Uterus (tissue), 2 donors: ENCODE measurements around the gene SLC23A2.

Source experiments
- CTCF ChIP-seq, 4 experiments: fragments of 200-600 bp in 2 of 4; fragments of 450-650 bp in 2 of 4; sonication (generic) in 2 of 4; IDR thresholded peaks; one replicate each; pipeline ENCODE4 v1.5.1; 2016 to 2019; ENCODE audit warnings: antibody characterized with exemption in 4 of 4, mild to moderate bottlenecking in 2 of 4, moderate library complexity in 1 of 4
- POLR2A ChIP-seq, 2 donors: fragments of 450-650 bp; IDR thresholded peaks; one replicate each; pipeline ENCODE4 v1.6.1; 2016; ENCODE audit warnings: antibody characterized with exemption in 2 of 2, mild to moderate bottlenecking in 1 of 2, moderate library complexity in 1 of 2

DNA sequence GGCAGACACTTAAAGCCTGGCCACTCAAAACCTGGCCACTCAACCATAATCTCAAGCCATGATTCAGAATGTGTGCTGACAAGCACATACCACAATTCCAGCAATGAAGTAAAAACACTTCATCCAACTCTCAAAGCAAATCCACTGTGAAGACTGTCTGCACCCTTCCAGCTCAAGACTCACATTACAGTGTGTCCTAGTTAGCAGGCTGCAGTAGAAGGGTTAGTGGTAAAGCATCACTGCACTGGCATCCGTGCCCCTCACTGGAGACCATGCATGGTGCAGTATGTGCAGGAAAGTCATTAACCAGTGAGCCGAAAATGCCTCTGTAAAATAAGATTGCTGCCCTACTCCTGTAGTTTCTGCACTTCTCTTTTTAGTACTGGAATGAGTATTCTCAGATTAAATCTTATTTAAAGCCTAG, 43.4 kb downstream of the SLC23A2 start:
- TF ChIP-seq CTCF (IDR thresholded peaks at IDR 0.05) (no peak), POLR2A (IDR thresholded peaks at IDR 0.05) (no peak)
